PFSK-1 (cell line): ENCODE results near the gene DMWD.

ENCODE experiments used
- FOXP2 ChIP-seq: optimal IDR thresholded peaks from 2 replicates; pipeline ENCODE3; 2011; ENCODE audit warnings: borderline replicate concordance, control low read depth, inconsistent platforms; ENCODE audit not compliant: insufficient read depth; ENCODE audit errors: extremely low read length, extremely low read depth
- POLR2AphosphoS5 ChIP-seq: IDR thresholded peaks from 2 replicates; pipeline ENCODE4 v1.6.1; 2012; ENCODE audit warnings: low read depth, mild to moderate bottlenecking, control low read depth, low read length, moderate library complexity
- REST ChIP-seq, 2 experiments: IDR thresholded peaks; 2 replicates each; pipeline versions ENCODE4 v1.6.1 to v1.8.0; 2011 to 2012; ENCODE audit warnings: low read depth in 2 of 2, low read length in 2 of 2, control low read depth in 1 of 2, inconsistent platforms in 1 of 2, mild to moderate bottlenecking in 1 of 2, moderate library complexity in 1 of 2; ENCODE audit not compliant: insufficient read depth in 1 of 2
- SIN3A ChIP-seq: IDR thresholded peaks from 2 replicates; pipeline ENCODE4 v1.6.1; 2012; ENCODE audit warnings: mild to moderate bottlenecking, low read length, moderate library complexity, borderline replicate concordance; ENCODE audit not compliant: insufficient read depth
- TAF1 ChIP-seq: IDR thresholded peaks from 2 replicates; pipeline ENCODE4 v1.6.1; 2012; ENCODE audit warnings: low read length, control low read depth, borderline replicate concordance; ENCODE audit not compliant: insufficient read depth

The DMWD gene

GRCh38 chr19:45773384-45773783 lies 19.3 kb downstream of the DMWD start:
- TF ChIP-seq POLR2AphosphoS5 (no peak), REST (IDR thresholded peaks at IDR 0.05; ENCODE audit: insufficient read depth in 1 of 2, low read depth in 2 of 2, low read length in 2 of 2) (no peak), FOXP2 (no peak), TAF1 (no peak), SIN3A (no peak)

GRCh38 chr19:45772912-45773311 lies 19.7 kb downstream of the DMWD start:
- TF ChIP-seq FOXP2 (no peak), REST (IDR thresholded peaks at IDR 0.05; ENCODE audit: insufficient read depth in 1 of 2, low read depth in 2 of 2, low read length in 2 of 2) (no peak), TAF1 (no peak), SIN3A (no peak), POLR2AphosphoS5 (no peak; the same call in 1 of the 2 replicates)

- TF ChIP-seq REST (IDR thresholded peaks at IDR 0.05; ENCODE audit: insufficient read depth in 1 of 2, low read depth in 2 of 2, low read length in 2 of 2) (no peak), FOXP2 (no peak), POLR2AphosphoS5 (no peak), SIN3A (no peak), TAF1 (no peak)
Observed at GRCh38 chr19:45772130-45772840, 20.4 kb downstream of the DMWD start.

- no peak for TF ChIP-seq TAF1
- no peak for TF ChIP-seq REST (IDR thresholded peaks at IDR 0.05; ENCODE audit: insufficient read depth in 1 of 2, low read depth in 2 of 2, low read length in 2 of 2)
- TF ChIP-seq POLR2AphosphoS5: no peak; the same call in 1 of the 2 replicates
- TF ChIP-seq SIN3A: no peak
- TF ChIP-seq FOXP2: no peak
Observed at GRCh38 chr19:45771311-45771933, 21.2 kb downstream of the DMWD start.
